Pulmonary artery endothelial cell (primary cell): Measurements from ENCODE around the gene VHLL. TPM values are rescaled to one million over a fixed set of nuclear protein-coding genes. Genes with fewer than 3 reads are reported as not detected.

ENCODE experiments used
- DNase-seq: peaks from one replicate; pipeline ENCODE4 v3.0.0-alpha.2; 2011; ENCODE audit warnings: low read depth, low spot score
- total RNA-seq: library from RNA; depleted of rRNA; stranded (reverse); fragments of >200 nt; gene quantifications from 2 replicates; pipeline ENCODE4 v1.2.3, GENCODE V29; 2014

Gene VHLL
- total RNA-seq, 1 donor from 2014 or later, result 0.13 TPM

DNA sequence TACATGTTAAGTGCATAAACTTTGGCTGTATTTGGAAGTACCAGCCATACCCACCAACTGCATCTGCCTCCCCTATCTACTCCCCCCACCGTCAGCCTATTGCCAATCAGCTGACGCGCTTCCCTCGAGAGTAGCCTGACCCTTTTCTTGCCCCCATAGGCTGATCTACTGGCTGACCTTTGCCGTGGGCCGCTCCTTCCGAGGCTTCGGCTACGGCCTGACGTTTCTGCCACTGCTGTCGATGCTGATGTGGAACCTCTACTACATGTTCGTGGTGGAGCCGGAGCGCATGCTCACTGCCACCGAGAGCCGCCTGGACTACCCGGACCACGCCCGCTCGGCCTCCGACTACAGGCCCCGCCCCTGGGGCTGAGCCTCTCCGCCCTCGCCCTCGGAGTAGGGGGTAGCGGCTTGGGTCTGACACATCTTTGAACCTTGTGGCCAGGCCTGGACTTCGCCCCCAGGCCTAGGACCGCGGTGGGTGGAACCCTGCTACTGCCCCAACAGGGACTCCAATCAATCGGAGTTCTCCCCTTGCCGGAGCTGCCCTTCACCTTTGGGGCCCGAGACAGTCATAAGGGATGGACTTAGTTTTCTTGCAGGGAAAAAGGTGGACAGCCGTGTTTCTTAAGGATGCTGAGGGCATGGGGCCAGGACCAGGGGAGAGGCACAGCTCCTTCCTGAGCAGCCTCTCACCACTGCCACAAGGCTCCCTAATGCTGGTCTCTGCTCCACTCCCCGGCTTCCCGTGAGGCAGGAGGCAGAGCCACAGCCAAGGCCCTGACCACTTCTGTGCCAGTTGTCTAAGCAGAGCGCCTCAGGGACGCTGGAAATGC, 7.7 kb downstream of the VHLL start:
- peak; percentile 48 for DNase-seq

GRCh38 chr1:156289857-156290256, 9.2 kb downstream of the VHLL start:
- no peak for DNase-seq

DNA sequence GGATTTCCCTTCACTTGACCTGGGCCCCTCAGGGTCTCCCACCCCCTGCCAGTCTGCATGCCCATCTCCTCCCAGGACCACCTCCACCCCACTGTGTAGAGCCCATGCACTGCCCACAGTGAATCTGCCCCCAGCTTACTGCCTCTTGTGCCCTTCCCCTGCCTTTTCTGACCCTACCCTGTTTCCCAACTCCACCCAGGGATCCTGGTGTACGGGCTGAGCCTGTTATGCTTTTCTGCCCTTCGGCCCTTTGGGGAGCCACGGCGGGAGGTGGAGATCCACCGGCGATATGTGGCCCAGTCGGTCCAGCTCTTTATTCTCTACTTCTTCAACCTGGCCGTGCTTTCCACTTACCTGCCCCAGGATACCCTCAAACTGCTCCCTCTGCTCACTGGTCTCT, 13.0 kb downstream of the VHLL start:
- DNase-seq, result no peak

DNA sequence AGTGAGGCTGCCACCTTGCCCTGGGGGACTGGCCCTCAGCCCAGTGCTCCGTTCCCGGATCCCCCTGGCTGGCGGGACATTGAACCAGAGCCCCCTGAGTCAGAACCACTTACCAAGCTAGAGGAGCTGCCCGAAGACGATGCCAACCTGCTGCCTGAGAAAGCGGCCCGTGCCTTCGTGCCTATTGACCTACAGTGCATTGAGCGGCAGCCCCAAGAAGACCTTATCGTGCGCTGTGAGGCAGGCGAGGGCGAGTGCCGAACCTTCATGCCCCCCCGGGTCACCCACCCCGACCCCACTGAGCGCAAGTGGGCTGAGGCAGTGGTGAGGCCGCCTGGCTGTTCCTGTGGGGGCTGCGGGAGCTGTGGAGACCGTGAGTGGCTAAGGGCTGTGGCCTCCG, 13.7 kb downstream of the VHLL start:
- DNase-seq, result no peak

DNA sequence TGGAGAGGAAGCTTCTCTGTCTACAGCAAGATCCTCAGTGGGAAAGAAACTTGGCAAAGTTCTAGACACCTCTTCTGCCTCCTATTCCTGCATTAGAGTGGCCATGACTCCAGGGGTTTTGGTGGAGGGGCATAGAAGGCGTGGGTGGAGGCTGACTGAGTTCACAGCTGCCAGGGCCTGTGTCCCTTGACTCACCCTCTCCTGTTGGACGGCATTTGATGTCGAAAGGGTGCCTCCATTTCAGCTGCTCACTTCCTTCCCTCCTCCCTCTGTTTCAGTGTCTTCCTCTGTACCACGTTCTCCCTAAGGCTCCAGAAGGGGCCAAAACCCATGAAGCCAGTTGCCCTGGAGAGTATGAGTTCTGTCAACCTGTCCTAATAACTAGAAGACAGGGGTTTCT, 14.3 kb downstream of the VHLL start:
- no peak for DNase-seq

- no peak for DNase-seq
These were observed 15.0 kb downstream of the VHLL start, which contains the start of gene TMEM79 for GRCh38 chr1:156284112-156284511. TMEM79 (plus strand) TSS chr1:156284325; CDS start chr1:156285227, 902 bp downstream.

GRCh38 chr1:156283521-156283920, 15.6 kb downstream of the VHLL start:
- no peak for DNase-seq

- peak; percentile 97 for DNase-seq
These were observed 16.5 kb downstream of the VHLL start, which contains the start of gene SMG5 for GRCh38 chr1:156282479-156283222. SMG5 (minus strand) TSS chr1:156282825; CDS start chr1:156282680, 145 bp downstream.

GRCh38 chr1:156281693-156282478, 17.2 kb downstream of the VHLL start:
- no peak for DNase-seq

GRCh38 chr1:156281281-156281680, 17.8 kb downstream of the VHLL start:
- DNase-seq, result no peak

DNA sequence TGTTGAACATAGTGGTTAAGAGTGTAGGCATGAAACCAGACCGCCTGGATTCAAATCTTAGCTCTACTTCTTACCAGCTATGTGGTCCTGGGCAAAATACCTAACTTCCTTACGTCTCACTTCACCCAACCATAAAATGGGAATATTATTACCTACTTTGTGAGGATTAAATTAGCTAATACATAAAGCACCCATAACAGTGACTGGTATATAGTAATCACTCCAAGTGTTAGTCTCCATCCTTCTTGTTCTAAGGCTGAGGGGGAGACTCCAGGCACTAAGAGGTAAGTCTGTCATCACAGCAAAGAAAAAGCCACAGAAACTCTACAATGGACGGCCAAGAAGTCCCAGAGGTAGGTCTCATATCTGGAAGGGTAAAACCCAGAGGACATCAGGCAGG, 19.3 kb downstream of the VHLL start:
- DNase-seq, result no peak

DNA sequence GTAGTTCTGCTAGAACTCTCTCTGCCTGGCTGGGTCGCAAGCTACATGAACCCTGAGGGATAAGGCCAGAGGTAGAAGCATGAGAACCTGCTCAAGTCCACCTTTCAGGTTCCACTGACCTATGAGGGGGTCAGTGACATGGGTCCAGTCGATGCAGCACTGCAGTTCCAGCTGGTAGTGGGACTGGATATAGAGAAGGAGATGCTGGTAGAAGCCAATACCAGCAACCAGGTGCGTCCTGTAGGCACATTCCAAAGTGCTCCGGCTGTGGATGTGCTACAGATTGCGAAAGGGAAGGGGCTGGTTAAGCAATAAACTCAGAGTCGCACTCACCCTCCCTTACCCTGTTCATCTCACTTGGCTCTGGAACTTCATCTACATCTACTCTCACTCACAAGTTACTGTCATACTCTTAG, 22.1 kb downstream of the VHLL start:
- DNase-seq, result no peak

DNA sequence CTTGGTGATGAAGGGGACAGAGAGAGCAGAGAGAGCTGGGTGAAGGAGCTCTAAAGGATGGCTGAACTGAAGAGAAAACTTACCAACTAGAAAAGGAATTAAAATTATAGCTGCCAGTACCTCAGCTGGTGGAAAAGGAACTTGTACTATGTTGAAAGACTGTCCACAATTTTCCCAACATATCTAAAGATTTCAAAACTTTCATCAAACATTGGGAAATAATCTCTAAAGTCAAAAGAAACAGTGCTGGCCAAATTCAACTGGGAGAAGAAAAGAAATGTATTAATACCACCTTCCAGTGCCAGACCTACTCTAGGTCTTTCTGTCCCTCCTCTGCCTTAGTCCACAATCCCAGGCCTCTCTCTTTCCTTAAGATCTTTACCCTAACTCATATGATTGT, 22.6 kb downstream of the VHLL start:
- no peak for DNase-seq

DNA sequence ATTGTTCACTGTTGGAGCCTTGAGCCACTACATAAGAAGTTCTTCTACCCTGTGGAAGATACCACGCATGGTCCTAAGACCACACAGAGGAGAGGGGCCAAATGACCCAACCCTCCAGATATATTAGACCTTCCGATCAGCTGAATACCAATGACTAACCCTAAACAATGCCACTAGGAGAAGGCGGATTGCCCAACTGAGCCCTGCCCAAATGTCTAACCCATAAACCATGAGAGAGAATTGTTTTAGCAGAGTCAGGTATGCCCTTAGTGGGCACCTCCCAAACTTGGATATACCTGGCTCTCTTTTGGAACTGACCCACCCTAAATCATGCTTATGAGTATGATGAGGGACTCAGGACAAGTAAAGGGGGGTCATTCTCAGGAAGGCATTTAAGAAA, 28.8 kb downstream of the VHLL start:
- DNase-seq, result no peak

DNA sequence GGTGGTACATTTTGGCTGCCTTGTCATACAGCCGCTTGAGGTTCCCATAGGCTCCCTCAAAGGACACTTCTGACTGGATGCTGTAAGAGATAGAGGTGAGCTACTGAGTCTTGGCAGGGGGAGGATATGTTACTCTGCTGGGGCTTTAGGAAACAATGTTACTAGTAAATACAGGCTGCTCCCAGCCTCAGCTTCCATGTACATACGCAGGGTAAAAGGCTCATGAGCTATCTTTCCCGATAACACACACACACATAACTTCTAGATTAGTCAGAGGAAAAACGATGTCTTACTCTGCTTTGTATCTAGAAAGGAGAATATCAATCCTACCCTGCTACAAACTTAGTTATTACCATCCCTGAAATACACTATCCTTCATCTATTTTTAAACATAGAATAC, 30.8 kb downstream of the VHLL start:
- DNase-seq, result no peak

DNA sequence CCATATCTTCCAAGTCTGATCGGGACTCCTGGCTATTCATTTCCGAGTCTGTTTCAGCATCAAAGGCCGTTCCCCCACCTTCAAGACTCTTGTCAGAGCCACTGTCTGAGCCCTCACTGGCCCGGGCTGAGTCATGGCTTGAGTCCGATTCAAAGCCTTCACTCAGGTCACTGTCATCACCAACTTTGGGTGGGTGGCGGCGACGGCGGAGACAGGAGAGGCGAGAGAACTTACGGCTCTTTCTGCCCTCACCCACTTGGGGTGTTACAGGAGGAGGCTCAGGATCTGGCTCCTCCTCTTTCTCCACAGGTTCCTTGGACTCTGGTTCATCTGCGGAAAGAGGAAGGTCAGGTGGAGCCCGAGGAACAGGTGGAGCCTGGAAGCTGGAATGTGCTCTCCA, 33.1 kb downstream of the VHLL start:
- DNase-seq, result no peak

DNA sequence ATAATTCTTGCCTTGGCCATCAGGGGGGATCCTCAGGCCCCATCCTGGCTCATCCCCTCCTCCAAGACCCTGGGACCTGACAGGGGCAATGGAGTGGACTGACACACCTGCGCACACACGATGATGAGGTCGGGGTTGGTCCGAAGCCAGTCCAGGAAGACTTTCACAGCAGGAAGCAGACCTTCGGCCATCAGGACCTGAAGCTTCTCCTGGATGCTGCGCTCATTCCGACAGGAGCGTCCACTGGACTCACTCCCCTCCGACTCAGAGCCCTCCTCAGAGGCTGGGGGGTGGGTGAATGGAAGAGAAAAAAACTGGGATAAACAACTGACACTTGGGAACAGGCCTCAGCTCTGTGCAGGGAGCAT, 35.8 kb downstream of the VHLL start:
- no peak for DNase-seq

- DNase-seq, result no peak
These were observed 36.4 kb downstream of the VHLL start for GRCh38 chr1:156262461-156263287.

GRCh38 chr1:156260896-156261295, 38.2 kb downstream of the VHLL start:
- no peak for DNase-seq

- DNase-seq, result no peak
These were observed 39.3 kb downstream of the VHLL start for GRCh38 chr1:156259805-156260204.

DNA sequence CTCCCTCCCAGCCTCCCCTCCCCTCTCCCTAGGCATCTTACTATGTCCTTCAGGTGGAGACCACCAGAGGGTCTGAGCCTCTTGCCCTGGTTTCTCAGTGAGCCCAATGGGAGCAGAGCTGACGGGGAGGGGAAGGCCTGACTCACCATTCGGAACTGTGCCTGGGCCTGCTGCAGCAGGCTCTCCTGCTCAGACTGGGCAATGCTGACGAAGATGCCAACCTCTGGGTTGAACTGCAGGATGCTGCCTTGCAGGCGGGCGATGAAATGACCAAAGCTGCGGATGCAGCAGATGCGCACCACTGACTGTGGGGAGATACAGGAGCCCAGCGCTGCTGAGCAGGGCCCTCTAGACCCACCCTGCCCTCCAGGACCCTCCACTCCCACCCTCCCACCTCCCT, 40.2 kb downstream of the VHLL start:
- no peak for DNase-seq
